Pancreas (tissue), 10 donors: ENCODE measurements around the gene USH1G. TPM values are rescaled to one million over a fixed set of nuclear protein-coding genes. Genes with fewer than 3 reads are reported as not detected.

ENCODE experiments used
- ATAC-seq, 4 donors: fragments of 200-7000 bp; cut with Tn5 transposase; one replicate each; pipeline versions ENCODE4 v1.8.0 to v1.9.1; 2020; ENCODE audit warnings: mild to moderate bottlenecking in 4 of 4, moderate library complexity in 4 of 4
- DNase-seq, 6 donors: peaks; one replicate each; pipeline ENCODE4 v3.0.0-alpha.2; 2020
- FAIRE-seq: peaks from 2 replicates; lab custom pipeline; 2012; peaks lifted over from hg19 to GRCh38; lab: Jason Lieb, UNC
- H3K27ac ChIP-seq, 4 donors: fragments of 200-600 bp; sonication (generic); 1 replicate in 3 of 4; 2 replicates in 1 of 4; pipeline versions ENCODE4 v1.5.0 to v1.8.0; 2020
- H3K27me3 ChIP-seq, 4 donors: fragments of 200-600 bp; one replicate each; pipeline ENCODE4 v1.8.0; 2021
- H3K36me3 ChIP-seq, 3 donors: fragments of 200-600 bp; sonication (generic) in 1 of 3; one replicate each; pipeline versions ENCODE4 v1.5.0 to v1.8.0; 2020 to 2021
- H3K4me1 ChIP-seq, 3 donors: fragments of 200-600 bp; one replicate each; pipeline ENCODE4 v1.8.0; 2021
- H3K4me3 ChIP-seq, 4 donors: fragments of 200-600 bp; sonication (generic) in 2 of 4; one replicate each; pipeline versions ENCODE4 v1.5.0 to v1.8.0; 2020 to 2021
- H3K9me3 ChIP-seq, 4 donors: fragments of 200-600 bp; one replicate each; pipeline ENCODE4 v1.8.0; 2021
- CTCF ChIP-seq, 4 donors: fragments of 200-600 bp; sonication (generic) in 3 of 4; IDR thresholded peaks; one replicate each; pipeline versions ENCODE4 v1.5.0 to v1.8.0; 2021; ENCODE audit warnings: antibody characterized with exemption in 4 of 4
- whole genome bisulfite sequencing, 2 donors: extraction: QIAGEN DNeasy Blood & Tissue Kit; methylation state at CpG; one replicate each; pipeline ENCODE4 v1.1.7; 2013; 5-methylcytosine and 5-hydroxymethylcytosine counted together
- intact Hi-C, 3 donors: fragments of 100-400 bp; cut with DNase I; formaldehyde crosslinking; loops; one replicate each; pipeline versions ENCODE4 v1.11.1 to v1.14.2; 2022
- polyA plus RNA-seq, 2 donors: library from polyadenylated mRNA; stranded (reverse); fragments of 200-250 nt; gene quantifications; one replicate each; pipeline ENCODE4 v1.2.3, GENCODE V29; 2013
- total RNA-seq, 6 donors: library from RNA; stranded (reverse); fragmentation: NEBNext Ultra II Directional in 4 of 6; extraction: Animal tissue kit (Norgen Biotek cat#: 25700) in 4 of 6; gene quantifications; one replicate each; pipeline versions ENCODE4 v1.2.1 to v1.2.4, GENCODE V29; 2021 to 2023
- donor health status: healthy with polysubstance abuse.
- donor health status: DM: no; HTN: no; CAD: no; lungs with moderate emphysema.
- donor health status: DM: no; HTN: no; CAD: no.
- donor health status: control.
- donor health status: control.
- donor health status: Bipolar disorder and iron deficiency.
- donor health status: DM: yes; HTN: yes; CAD: no.
- donor health status: DM: no; HTN: no; CAD: no.
- donor health status: DM: no; HTN: no; CAD: no.
- donor health status: DM: yes; HTN: yes; CAD: no.

Gene USH1G
- total and polyA plus RNA-seq, 8 donors = 0.03 to 0.17 (median 0.09) TPM; not detected in 1

- Histone ChIP-seq H3K9me3 (no peaks in the 10 kb centered on the region), H3K4me1 (no peaks in the 10 kb centered on the region), H3K4me3 (no peak overlapping the region), H3K36me3 (peaks cover 5 to 43% (median 13%) of the 10 kb centered on the region in 3 donors), H3K27ac (no peak overlapping the region), H3K27me3 (no peaks in the 10 kb centered on the region)
- DNase-seq = peak in 1 of 6 donors; percentile 62
- WGBS, 2 donors = 69 to 74% methylated on average over 3 of the region's 3 CpGs
- intact Hi-C loops = no loop called here
- no peak for ATAC-seq
- no peak for TF ChIP-seq CTCF (IDR thresholded peaks at IDR 0.05)
- no peak for FAIRE-seq
Measured at GRCh38 chr17:74951065-74951464, 28.0 kb upstream of the USH1G start.

- intact Hi-C loops = no loop called here
- Histone ChIP-seq H3K9me3 (no peaks in the 10 kb centered on the region), H3K4me1 (no peaks in the 10 kb centered on the region), H3K27me3 (no peaks in the 10 kb centered on the region), H3K4me3 (no peak overlapping the region), H3K27ac (no peak overlapping the region), H3K36me3 (peaks cover 1 to 35% (median 13%) of the 10 kb centered on the region in 3 donors)
- ATAC-seq (peak; percentile 32 to 65 (median 58)), DNase-seq (peak in 3 of 6 donors; percentile 34 to 69 (median 54)), FAIRE-seq (no peak)
- no peak for TF ChIP-seq CTCF (IDR thresholded peaks at IDR 0.05)
- WGBS, 2 donors = 32 to 40% methylated on average over 7 to 8 of the region's 8 CpGs
Measured at GRCh38 chr17:74950207-74950606, 27.2 kb upstream of the USH1G start.

GRCh38 chr17:74949455-74950115 lies 26.5 kb upstream of the USH1G start:
- Histone ChIP-seq H3K27ac (no peak overlapping the region), H3K4me1 (no peaks in the 10 kb centered on the region), H3K36me3 (peaks cover 0 to 28% (median 7%) of the 10 kb centered on the region in 3 donors), H3K27me3 (no peaks in the 10 kb centered on the region), H3K9me3 (no peaks in the 10 kb centered on the region), H3K4me3 (no peak overlapping the region)
- FAIRE-seq (no peak), DNase-seq (peak in 3 of 6 donors; percentile 20 to 83 (median 38)), ATAC-seq (peak; percentile 20 to 47 (median 42))
- 34 to 35% methylated on average over 12 of the region's 12 CpGs for WGBS, 2 donors
- intact Hi-C loops = no loop called here
- TF ChIP-seq CTCF (IDR thresholded peaks at IDR 0.05) = no peak

GRCh38 chr17:74947041-74947754 lies 24.1 kb upstream of the USH1G start:
- H3K4me3 ChIP-seq = no peak overlapping the region
- FAIRE-seq = no peak
- peak in 1 of 6 donors; percentile 50 for DNase-seq
- H3K9me3 ChIP-seq = no peaks in the 10 kb centered on the region
- peaks cover 0 to 10% (median 4%) of the 10 kb centered on the region in 3 donors for H3K36me3 ChIP-seq
- intact Hi-C loops = no loop called here
- no peaks in the 10 kb centered on the region for H3K27me3 ChIP-seq
- no peak for ATAC-seq
- no peak for TF ChIP-seq CTCF (IDR thresholded peaks at IDR 0.05)
- WGBS, 2 donors = 90 to 92% methylated on average over 17 of the region's 17 CpGs
- no peaks in the 10 kb centered on the region for H3K4me1 ChIP-seq
- no peak overlapping the region for H3K27ac ChIP-seq
